Daoy (cell line): ENCODE measurements around the gene PARVB. TPM values are rescaled to one million over a fixed set of nuclear protein-coding genes. Genes with fewer than 3 reads are reported as not detected.

ENCODE experiments used
- DNase-seq: peaks from one replicate; pipeline ENCODE4 v3.0.0-alpha.2; 2015; ENCODE audit warnings: low read depth
- total RNA-seq: library from RNA; depleted of rRNA; stranded (reverse); fragments of >200 nt; shearing (Covaris generic); gene quantifications from 2 replicates; pipeline ENCODE4 v1.2.3, GENCODE V29; 2014

Gene PARVB
- total RNA-seq, 1 experiment from 2014 or later: 29.7 TPM

DNA sequence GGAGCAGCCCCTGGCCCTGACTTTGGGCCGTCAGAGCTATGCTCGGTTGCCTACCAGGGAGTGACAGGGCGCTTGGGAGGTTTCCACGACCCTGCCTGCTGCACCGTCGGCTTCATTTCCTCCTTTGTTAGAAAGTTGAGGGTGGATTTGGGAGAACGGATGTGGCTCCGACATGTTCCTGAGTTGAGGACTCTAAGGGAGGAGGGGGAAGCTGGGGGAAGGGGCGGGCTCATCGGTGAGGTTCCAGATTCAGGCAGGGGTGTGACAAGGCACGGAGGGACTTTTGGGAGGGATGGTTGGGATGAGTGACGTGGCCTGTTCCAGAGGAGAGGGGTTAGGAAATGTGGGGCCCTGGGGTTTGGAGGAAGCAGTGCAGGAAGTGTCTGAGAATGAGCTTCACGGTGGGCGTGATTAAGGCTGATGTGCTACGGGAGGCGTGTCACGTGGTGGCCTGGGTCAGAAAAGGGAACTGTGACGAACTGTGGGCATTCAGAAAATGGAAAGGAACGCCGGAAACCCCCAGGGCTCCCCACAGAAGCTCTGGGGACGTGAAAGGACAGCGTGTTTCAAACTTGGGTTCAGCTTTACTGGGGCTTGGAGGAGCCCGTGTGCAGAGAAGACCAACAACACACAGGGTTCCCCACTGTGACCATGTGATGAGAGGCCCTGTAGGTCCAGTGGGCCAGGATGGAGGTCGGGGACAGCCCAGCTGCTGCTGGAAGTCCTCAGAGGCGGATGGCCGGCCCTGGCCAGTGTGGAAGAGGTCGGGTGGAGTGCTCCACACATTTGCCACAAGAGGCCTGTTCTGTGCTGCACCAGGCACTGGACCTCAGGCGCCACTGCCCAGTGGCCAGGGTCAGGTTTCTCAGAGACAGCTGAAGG is 2.8 kb downstream of the PARVB start:
- DNase-seq: peak; percentile 94

DNA sequence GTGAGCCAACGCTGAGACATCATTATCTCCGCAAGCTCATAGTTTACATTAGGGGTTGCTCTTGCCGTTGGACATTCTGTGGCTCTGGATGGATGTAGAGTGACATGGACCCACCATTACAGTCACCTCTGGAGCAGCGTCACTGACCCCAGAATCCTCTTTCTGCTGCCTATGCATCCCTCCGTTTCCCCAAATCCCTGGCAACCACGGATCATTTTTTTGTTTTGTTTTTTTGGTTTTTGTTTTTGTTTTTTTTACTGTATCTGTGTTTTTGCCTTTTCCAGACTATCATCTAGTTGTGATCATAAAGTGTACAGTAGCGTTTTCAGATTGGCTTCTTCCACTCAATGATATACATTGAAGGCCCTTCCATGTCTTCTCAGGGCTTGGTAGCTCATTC is 4.0 kb downstream of the PARVB start:
- no peak for DNase-seq

DNA sequence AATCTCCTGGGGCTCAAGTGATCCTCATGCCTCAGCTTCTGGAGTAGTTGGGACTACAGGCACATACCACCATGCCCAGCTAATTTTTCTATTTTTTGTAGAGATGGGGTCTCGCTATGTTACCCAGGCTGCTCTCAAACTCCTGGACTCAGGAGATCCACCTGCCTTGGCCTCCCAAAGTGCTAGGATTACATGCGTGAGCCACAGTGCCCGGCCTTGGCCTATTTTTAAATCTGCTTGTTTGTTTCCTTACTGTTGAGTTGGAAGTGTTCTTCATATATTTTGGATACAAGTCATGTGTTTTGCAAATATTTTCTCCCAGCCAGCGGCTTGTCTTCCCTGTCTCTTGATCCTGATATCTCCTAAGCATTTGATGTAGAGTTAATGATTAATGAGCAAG is 5.0 kb downstream of the PARVB start:
- DNase-seq: no peak

GRCh38 chr22:44030051-44030701 is 6.1 kb downstream of the PARVB start:
- no peak for DNase-seq

- no peak for DNase-seq
Measured at GRCh38 chr22:44030702-44031082, 6.6 kb downstream of the PARVB start.

GRCh38 chr22:44031158-44031952 is 7.3 kb downstream of the PARVB start:
- no peak for DNase-seq

- DNase-seq: peak; percentile 22
Measured at GRCh38 chr22:44032126-44032730, 8.1 kb downstream of the PARVB start.

DNA sequence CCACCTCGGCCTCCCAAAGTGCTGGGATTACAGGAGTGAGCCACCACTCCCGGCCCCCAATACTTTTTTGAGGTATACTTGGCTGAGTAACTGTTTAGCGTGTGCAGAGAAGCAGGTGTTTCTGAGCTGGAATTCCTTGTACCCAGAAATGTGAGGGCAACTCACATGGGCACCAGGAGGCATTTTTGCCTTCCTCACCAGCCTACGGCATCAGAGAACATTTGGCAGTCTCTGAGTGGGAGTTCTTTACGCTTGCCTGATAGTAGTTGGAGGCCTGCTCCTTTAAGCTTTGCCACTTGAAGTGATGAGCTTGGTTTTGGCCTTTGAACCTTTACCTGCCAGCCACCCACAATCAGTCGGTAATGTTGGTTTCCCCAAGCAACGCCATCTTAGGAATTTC is 9.2 kb downstream of the PARVB start:
- DNase-seq: no peak

DNA sequence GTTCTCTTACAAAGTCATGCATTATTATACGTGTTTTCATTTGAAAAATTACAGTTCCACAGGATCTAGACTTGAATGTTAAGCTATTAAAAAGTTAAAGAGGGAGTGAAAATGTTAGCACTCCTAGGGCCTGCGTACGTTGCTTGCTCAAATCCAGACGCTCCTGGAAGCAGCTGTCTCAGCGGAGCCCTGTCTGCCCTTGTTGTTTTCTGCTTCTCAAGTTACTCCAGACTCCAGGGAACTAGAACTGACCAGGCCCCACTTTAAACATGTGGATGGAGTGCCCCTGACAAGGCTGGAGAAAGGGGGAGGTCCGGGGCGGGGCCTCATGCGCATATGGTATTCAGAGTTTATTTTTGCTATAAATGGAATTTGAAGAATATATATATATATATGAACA is 9.6 kb downstream of the PARVB start:
- DNase-seq: no peak

DNA sequence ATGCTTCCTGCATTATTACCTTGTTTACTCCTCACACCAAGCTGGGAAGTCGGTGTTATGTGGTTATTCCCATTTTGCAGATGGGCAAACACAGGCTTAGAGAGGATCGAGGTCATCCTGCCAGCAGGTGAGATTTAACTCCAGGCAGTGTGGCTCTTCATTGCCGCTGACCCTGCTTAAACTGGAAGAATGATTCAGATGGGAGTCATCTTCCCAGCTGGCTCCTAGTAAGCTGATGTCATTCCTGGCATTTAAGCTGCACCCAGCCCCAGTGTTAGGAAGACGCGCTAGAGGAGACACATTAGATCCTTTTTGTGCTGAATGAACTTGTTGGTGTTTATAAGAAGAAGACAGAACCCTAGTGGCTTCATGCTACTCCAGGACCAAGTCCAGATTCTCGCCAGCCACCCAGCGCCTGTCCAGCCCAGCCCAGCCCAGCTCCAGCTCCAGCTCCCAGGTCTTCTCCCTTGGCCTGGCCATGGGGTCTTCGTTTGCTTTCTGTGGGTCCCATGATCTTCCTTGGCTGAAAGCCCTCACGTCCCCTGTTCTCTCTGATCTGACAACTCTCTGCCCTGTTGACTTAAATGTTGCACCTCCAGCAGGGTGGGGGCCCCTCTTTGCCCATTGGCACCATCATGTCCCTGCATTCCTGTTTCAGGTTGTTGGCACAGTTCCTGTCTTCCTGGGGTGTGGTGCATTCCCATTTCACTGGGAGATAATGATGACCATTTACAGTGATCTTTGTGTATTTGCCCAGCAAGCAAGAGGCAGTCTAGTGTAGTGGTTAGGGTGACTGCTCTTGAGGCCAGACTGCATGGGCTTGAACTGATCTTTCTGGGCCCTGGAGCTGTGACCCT is 13.6 kb downstream of the PARVB start:
- peak; percentile 91 for DNase-seq

DNA sequence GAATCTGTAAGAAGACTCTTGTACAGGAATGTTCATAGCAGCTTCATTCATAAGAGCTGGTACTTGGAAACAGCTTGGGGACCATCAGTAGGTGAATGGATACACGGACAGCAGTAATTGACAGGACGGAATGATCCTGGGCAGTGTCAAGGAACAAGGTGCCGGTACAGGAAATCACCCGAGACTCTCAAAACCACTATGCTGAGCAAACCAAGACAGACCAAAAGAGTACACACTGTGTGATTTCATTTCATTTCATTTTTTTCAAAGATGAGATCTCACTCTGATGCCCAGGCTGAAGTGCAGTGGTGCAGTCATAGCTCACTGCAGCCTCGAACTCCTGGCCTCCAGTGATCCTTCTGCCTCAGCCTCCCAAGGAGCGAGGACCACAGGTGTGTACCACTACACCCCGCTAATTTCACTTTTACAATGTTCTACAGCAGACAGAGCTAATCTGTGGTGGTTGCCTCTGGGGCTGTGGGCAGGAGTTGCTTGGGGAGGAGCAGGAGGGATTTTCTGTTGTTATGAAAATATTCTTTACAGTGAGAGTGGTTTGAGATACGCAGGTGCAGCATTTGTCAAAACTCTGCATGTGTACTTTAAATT is 15.6 kb downstream of the PARVB start:
- no peak for DNase-seq

DNA sequence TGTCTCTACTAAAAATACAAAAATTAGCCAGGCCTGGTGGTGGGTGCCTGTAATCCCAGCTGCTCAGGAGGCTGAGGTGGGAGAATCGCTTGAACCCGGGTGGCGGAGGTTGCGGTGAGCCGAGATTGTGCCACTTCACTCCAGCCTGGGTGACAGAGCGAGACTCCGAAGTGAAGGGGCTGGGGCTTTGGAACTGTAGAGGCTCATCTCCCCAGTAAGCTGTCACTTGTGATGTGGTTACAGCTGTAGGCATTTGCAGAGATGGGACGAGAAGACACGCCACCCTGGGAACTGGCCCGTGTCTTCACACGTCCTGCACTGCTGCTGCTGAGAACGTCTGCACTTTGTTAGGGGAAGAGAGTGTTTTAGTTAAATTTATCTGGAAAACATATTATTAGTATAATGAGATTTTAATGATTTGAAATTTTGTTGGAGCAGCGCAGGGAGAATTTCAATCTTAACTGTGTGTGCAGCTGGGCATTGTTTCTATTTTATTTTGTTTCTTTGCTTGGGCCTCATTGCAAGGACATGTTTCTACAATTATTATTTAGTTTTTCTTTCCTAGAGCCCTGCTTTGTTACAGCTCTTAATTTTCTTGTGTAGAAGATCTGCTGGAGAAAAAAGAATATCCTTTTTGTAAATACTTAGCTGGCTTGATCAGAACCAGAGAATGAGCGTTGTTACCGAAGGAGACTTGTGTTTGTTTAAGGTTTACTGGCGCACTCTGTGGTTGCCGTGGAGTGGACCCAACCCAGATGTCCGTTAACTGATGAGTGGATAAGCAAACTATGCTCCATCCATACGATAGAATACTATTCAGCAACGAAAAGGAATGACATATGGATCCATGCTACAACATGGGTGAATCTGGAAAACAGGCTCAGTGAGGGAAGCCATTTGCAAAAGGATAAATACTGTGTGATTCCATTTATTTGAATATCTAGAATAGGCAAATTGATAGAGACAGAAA is 18.4 kb downstream of the PARVB start:
- no peak for DNase-seq

- DNase-seq: no peak
Measured at GRCh38 chr22:44045145-44045544, 21.0 kb downstream of the PARVB start.

GRCh38 chr22:44046485-44047141 is 22.5 kb downstream of the PARVB start:
- DNase-seq: no peak

DNA sequence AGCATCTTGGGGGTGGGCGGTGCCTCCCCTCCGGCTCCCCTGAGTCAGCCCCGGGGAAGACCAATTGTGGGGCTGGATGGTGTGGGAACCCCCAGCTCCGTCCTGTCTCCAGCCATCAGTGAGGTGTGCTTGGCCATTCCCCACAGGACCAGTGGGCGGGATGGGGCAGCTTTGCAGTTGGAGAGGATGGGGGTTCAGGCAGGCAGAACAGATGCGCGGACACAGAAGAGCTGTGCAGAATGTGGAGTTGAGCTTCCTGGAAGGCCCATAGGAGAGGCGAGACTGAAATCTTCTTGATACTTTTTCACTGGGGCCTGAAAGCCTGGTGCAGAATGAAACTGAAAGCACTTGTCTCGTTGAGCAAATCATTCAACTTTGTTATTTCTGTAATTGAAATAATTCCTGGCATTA is 23.8 kb downstream of the PARVB start:
- no peak for DNase-seq

DNA sequence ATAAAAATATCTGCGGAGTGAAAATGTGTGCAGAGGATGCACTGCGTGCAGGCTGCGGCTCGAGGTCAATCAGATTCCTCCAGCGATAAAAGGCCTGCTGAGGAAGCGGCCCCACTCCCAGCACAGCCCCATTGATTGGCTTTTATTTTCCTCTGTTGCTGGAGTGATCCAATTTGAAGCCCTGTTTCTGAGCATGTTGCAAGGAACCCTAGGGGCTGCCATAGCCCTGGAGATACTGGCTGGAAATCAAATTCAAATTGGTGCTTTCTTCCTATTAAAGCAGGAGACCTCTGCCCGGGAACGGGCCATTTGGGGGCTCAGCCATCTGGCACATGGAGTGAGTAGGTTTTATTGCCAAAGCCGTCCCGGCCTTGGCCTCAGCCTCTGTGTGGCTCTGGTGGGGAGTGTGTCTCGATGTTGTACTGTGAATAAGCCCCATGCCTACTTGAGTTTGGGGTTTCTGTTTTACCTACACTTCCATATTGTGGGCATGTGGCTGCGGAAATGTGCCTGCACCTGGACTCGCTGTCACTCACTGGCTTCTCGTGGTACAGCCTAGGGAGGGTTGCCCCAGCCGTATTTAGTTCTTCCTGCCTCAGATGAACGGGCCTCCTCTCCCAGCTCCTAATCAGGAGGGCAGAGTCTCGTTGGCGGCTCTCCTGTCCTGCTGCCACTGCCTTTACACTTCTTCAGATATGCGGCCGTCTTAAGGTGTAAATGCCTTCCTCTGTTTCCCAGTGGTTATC is 25.6 kb downstream of the PARVB start:
- DNase-seq: no peak

DNA sequence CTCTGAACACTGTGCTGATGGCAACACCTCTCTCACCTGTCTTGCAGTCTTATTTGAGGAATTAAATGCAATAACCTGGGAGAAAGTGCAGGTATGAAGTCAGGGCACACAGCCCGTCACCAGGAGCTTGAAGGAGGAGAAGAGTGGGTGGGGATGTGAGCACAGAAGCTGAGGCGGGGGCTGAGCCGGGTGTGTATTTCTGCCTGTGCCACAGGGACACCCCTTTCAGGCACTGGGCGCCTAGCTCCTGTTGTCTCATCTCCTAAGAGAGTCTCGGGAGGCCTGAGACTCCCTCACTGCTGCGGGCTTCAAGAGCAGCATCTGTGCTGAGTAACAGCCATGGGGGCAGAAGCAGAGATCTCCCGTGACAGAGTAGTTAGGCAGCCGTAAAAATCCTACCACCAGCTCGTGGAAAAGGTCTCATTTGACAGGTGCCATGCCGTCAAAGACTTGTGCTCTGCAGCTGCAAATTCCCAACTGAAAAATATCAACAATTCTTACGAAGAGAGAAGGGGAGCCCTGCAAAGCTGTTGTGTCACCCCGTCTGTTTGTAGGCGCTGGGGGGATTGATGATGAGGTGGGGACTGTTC is 26.8 kb downstream of the PARVB start:
- DNase-seq: no peak

- no peak for DNase-seq
Measured at GRCh38 chr22:44051358-44051757, 27.3 kb downstream of the PARVB start.
